Muscle layer of duodenum (tissue), 2 donors: ENCODE data around the gene IRF6.

Experiments used
- H3K27ac ChIP-seq: one replicate; pipeline ENCODE4 v1.7.0; 2013; ENCODE audit warnings: mild to moderate bottlenecking, low read length
- H3K27me3 ChIP-seq: one replicate; pipeline ENCODE4 v1.7.0; 2013; ENCODE audit warnings: low read depth, mild to moderate bottlenecking, control low read depth, low read length
- H3K36me3 ChIP-seq, 2 donors: one replicate each; pipeline ENCODE4 v1.7.0; 2013; ENCODE audit warnings: low read length in 2 of 2, control low read depth in 1 of 2, mild to moderate bottlenecking in 1 of 2; ENCODE audit not compliant: insufficient read depth in 2 of 2, control insufficient read depth in 1 of 2
- H3K4me1 ChIP-seq, 2 donors: one replicate each; pipeline ENCODE4 v1.7.0; 2013; ENCODE audit warnings: low read length in 2 of 2, mild to moderate bottlenecking in 2 of 2, control low read depth in 1 of 2, moderate library complexity in 1 of 2; ENCODE audit not compliant: insufficient read depth in 2 of 2, control insufficient read depth in 1 of 2
- H3K4me3 ChIP-seq, 2 donors: one replicate each; pipeline ENCODE4 v1.7.0; 2013; ENCODE audit warnings: low read length in 2 of 2, low read depth in 1 of 2, mild to moderate bottlenecking in 1 of 2
- H3K9me3 ChIP-seq, 2 donors: one replicate each; pipeline ENCODE4 v1.7.0; 2013; ENCODE audit warnings: low read length in 2 of 2, control low read depth in 1 of 2, mild to moderate bottlenecking in 1 of 2; ENCODE audit not compliant: control insufficient read depth in 1 of 2
- donor health status: healthy.

The IRF6 gene

GRCh38 chr1:209838537-209838936, 32.6 kb upstream of the IRF6 start:
- Histone ChIP-seq H3K27ac (no peak overlapping the region), H3K4me3 (no peak overlapping the region), H3K9me3 (no peaks in the 10 kb centered on the region), H3K27me3 (no peaks in the 10 kb centered on the region), H3K36me3 (peaks cover 85 to 93% of the 10 kb centered on the region in 2 donors), H3K4me1 (no peaks in the 10 kb centered on the region)

GRCh38 chr1:209837671-209838070, 31.7 kb upstream of the IRF6 start:
- H3K27ac ChIP-seq: no peak overlapping the region
- H3K36me3 ChIP-seq: peaks cover 79 to 93% of the 10 kb centered on the region in 2 donors
- H3K27me3 ChIP-seq: no peaks in the 10 kb centered on the region
- no peak overlapping the region for H3K4me3 ChIP-seq
- H3K9me3 ChIP-seq: no peaks in the 10 kb centered on the region
- H3K4me1 ChIP-seq: no peaks in the 10 kb centered on the region

GRCh38 chr1:209835782-209836298, 29.9 kb upstream of the IRF6 start:
- H3K9me3 ChIP-seq: no peaks in the 10 kb centered on the region
- H3K27me3 ChIP-seq: no peaks in the 10 kb centered on the region
- no peaks in the 10 kb centered on the region for H3K4me1 ChIP-seq
- no peak overlapping the region for H3K4me3 ChIP-seq
- H3K36me3 ChIP-seq: peaks cover 77 to 97% of the 10 kb centered on the region in 2 donors
- H3K27ac ChIP-seq: no peak overlapping the region

GRCh38 chr1:209831615-209832014, 25.7 kb upstream of the IRF6 start:
- no peaks in the 10 kb centered on the region for H3K9me3 ChIP-seq
- no peaks in the 10 kb centered on the region for H3K27me3 ChIP-seq
- H3K4me1 ChIP-seq: peaks cover 0 to 16% of the 10 kb centered on the region in 2 donors
- peaks cover 42 to 60% of the 10 kb centered on the region in 2 donors for H3K36me3 ChIP-seq
- no peak overlapping the region for H3K27ac ChIP-seq
- H3K4me3 ChIP-seq: no peak overlapping the region

- H3K4me1 ChIP-seq: peaks cover 0 to 16% of the 10 kb centered on the region in 2 donors
- no peaks in the 10 kb centered on the region for H3K27me3 ChIP-seq
- H3K9me3 ChIP-seq: no peaks in the 10 kb centered on the region
- H3K36me3 ChIP-seq: peaks cover 36 to 51% of the 10 kb centered on the region in 2 donors
- H3K4me3 ChIP-seq: no peak overlapping the region
- H3K27ac ChIP-seq: no peak overlapping the region
Observed at GRCh38 chr1:209830722-209831121, 24.8 kb upstream of the IRF6 start.

GRCh38 chr1:209829716-209830115, 23.8 kb upstream of the IRF6 start:
- Histone ChIP-seq H3K4me3 (no peak overlapping the region), H3K4me1 (peaks cover 0 to 16% of the 10 kb centered on the region in 2 donors), H3K36me3 (peaks cover 27 to 41% of the 10 kb centered on the region in 2 donors), H3K9me3 (no peaks in the 10 kb centered on the region), H3K27me3 (no peaks in the 10 kb centered on the region), H3K27ac (no peak overlapping the region)

GRCh38 chr1:209827384-209828262, 21.7 kb upstream of the IRF6 start, which contains the start of gene UTP25:
TSS of gene UTP25 (plus strand) at chr1:209827972. CDS start at chr1:209828064, 92 bp downstream.
- Histone ChIP-seq H3K27ac (peak within 1 kb of the TSS; percentile 67), H3K36me3 (peaks cover 18 to 20% of the 10 kb centered on the region in 2 donors), H3K9me3 (no peaks in the 10 kb centered on the region), H3K27me3 (no peaks in the 10 kb centered on the region), H3K4me3 (peak within 1 kb of the TSS; percentile 92 to 97), H3K4me1 (peaks cover 0 to 16% of the 10 kb centered on the region in 2 donors)

GRCh38 chr1:209825591-209826434, 19.9 kb upstream of the IRF6 start:
- Histone ChIP-seq H3K27me3 (no peaks in the 10 kb centered on the region), H3K27ac (no peak overlapping the region), H3K36me3 (peaks cover 3 to 5% of the 10 kb centered on the region in 2 donors), H3K9me3 (no peaks in the 10 kb centered on the region), H3K4me3 (no peak overlapping the region), H3K4me1 (peaks cover 0 to 16% of the 10 kb centered on the region in 2 donors)

- Histone ChIP-seq H3K9me3 (no peaks in the 10 kb centered on the region), H3K27ac (no peak overlapping the region), H3K4me1 (peaks cover 0 to 3% of the 10 kb centered on the region in 2 donors), H3K36me3 (no peaks in the 10 kb centered on the region), H3K4me3 (no peak overlapping the region), H3K27me3 (no peaks in the 10 kb centered on the region)
Observed at GRCh38 chr1:209823143-209824041, 17.4 kb upstream of the IRF6 start.

GRCh38 chr1:209822706-209823105, 16.8 kb upstream of the IRF6 start:
- H3K27me3 ChIP-seq: no peaks in the 10 kb centered on the region
- H3K4me1 ChIP-seq: peaks cover 0 to 3% of the 10 kb centered on the region in 2 donors
- no peaks in the 10 kb centered on the region for H3K36me3 ChIP-seq
- no peak overlapping the region for H3K4me3 ChIP-seq
- no peak overlapping the region for H3K27ac ChIP-seq
- H3K9me3 ChIP-seq: no peaks in the 10 kb centered on the region
